Measurements from ENCODE around the gene TM9SF1.
"Not testable (repeated sequence)": the region's sequence is repeated elsewhere in the genome, so short reads cannot be mapped to it uniquely, and the experiment has no call there.

TM9SF1 gene

GRCh38 chr14:24219521-24219920 is 24.3 kb upstream of the TM9SF1 start:
- in situ Hi-C loops (cut with MboI; ENCODE audit: low pct_unique_long_range_greater_than_20kb, low sequenced_read_pairs, unreplicated experiment): no loop called here
- DNase-seq (ENCODE audit: low spot score): no peak
- TF ChIP-seq CTCF (IDR thresholded peaks at IDR 0.05; ENCODE audit: extremely low read depth, insufficient read depth, missing control alignments): no peak

GRCh38 chr14:24219080-24219479 is 23.8 kb upstream of the TM9SF1 start:
- in situ Hi-C loops (cut with MboI; ENCODE audit: low pct_unique_long_range_greater_than_20kb, low sequenced_read_pairs, unreplicated experiment): no loop called here
- DNase-seq (ENCODE audit: low spot score): no peak
- no peak for TF ChIP-seq CTCF (IDR thresholded peaks at IDR 0.05; ENCODE audit: extremely low read depth, insufficient read depth, missing control alignments)

- in situ Hi-C loops (cut with MboI; ENCODE audit: low pct_unique_long_range_greater_than_20kb, low sequenced_read_pairs, unreplicated experiment); DNase-seq (ENCODE audit: low spot score): not testable (repeated sequence)
Observed at GRCh38 chr14:24216876-24217275, 21.6 kb upstream of the TM9SF1 start.

- DNase-seq (ENCODE audit: low spot score): no peak
- no peak for TF ChIP-seq CTCF (IDR thresholded peaks at IDR 0.05; ENCODE audit: extremely low read depth, insufficient read depth, missing control alignments)
- in situ Hi-C loops (cut with MboI; ENCODE audit: low pct_unique_long_range_greater_than_20kb, low sequenced_read_pairs, unreplicated experiment): no loop called here
Observed at GRCh38 chr14:24216345-24216699, 21.1 kb upstream of the TM9SF1 start.

GRCh38 chr14:24215495-24216344 is 20.5 kb upstream of the TM9SF1 start, which contains the start of gene MDP1:
Gene MDP1 (minus strand): TSS chr14:24216066. CDS start chr14:24215955, 111 bp downstream.
- TF ChIP-seq CTCF (IDR thresholded peaks at IDR 0.05; ENCODE audit: extremely low read depth, insufficient read depth, missing control alignments): peak; percentile 92
- DNase-seq (ENCODE audit: low spot score): peak; percentile 88
- in situ Hi-C loops (cut with MboI; ENCODE audit: low pct_unique_long_range_greater_than_20kb, low sequenced_read_pairs, unreplicated experiment): no loop called here

GRCh38 chr14:24213866-24214662 is 18.8 kb upstream of the TM9SF1 start:
- in situ Hi-C loops (cut with MboI; ENCODE audit: low pct_unique_long_range_greater_than_20kb, low sequenced_read_pairs, unreplicated experiment): no loop called here
- no peak for TF ChIP-seq CTCF (IDR thresholded peaks at IDR 0.05; ENCODE audit: extremely low read depth, insufficient read depth, missing control alignments)
- no peak for DNase-seq (ENCODE audit: low spot score)
